Stomach (tissue), 4 donors: Measurements from ENCODE around the gene SAMD14.

Source experiments
- CTCF ChIP-seq, 7 experiments: fragments of 450-650 bp in 4 of 7; fragments of 200-600 bp in 3 of 7; sonication (generic) in 3 of 7; IDR thresholded peaks; one replicate each; pipeline ENCODE4 v1.5.1; 2016 to 2019; ENCODE audit warnings: antibody characterized with exemption in 7 of 7, control low read depth in 2 of 7, mild to moderate bottlenecking in 1 of 7
- POLR2A ChIP-seq, 4 donors: fragments of 450-650 bp; IDR thresholded peaks; one replicate each; pipeline ENCODE4 v1.6.1; 2016; ENCODE audit warnings: antibody characterized with exemption in 4 of 4, control low read depth in 2 of 4, mild to moderate bottlenecking in 1 of 4, moderate library complexity in 1 of 4

GRCh38 chr17:50174444-50174843 lies 44.5 kb upstream of the SAMD14 start:
- no peak for TF ChIP-seq CTCF (IDR thresholded peaks at IDR 0.05)
- TF ChIP-seq POLR2A (IDR thresholded peaks at IDR 0.05) = no peak
